NCI-H2029 treated with DMSO at 0.1 percent for 48 hours (cell line): ENCODE data around the gene REV3L.
A peak's percentile ranks its signal among the peaks of the same experiment; 100 is the strongest.
"Not testable (repeated sequence)": the region's sequence is repeated elsewhere in the genome, so short reads cannot be mapped to it uniquely, and the experiment has no call there.

Experiments used
- DNase-seq: peaks from one replicate; lab custom pipeline; 2025; lab: John Stamatoyannopoulos, UW

The REV3L gene

DNA sequence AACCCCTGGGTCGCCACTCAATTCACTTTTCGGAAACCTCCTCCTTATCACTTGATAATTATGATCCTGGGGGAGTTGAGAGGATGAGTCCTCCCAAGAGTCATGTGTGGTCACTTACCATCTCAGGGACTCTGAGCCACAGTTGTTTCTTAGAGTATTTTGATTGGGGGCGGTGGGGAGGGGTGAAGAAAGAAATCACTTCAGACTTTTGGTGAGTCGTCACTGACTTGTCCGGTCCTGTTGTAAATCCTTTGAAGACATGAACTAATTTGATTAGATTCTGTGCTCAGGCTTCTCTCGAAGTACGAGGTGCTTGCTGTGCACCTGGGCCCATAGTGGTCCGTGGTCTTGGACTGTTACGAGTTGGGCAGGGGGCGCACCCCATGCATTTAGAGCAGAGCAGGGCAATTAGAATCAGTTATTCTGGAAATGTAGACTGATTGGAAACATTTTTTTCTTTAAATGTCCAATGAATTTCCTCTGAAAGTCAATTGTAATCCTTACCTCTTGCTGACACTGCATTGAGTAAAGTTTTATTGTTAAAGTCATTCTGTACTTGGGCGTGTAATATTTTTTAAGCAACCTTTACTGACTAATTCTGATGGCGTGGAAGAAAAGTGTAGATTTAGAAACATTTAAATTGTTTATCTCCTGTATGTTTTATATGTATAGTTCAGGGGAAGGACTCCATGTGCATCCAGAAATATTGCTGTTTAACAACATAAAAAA is 222.3 kb downstream of the REV3L start:
- DNase-seq = no peak

DNA sequence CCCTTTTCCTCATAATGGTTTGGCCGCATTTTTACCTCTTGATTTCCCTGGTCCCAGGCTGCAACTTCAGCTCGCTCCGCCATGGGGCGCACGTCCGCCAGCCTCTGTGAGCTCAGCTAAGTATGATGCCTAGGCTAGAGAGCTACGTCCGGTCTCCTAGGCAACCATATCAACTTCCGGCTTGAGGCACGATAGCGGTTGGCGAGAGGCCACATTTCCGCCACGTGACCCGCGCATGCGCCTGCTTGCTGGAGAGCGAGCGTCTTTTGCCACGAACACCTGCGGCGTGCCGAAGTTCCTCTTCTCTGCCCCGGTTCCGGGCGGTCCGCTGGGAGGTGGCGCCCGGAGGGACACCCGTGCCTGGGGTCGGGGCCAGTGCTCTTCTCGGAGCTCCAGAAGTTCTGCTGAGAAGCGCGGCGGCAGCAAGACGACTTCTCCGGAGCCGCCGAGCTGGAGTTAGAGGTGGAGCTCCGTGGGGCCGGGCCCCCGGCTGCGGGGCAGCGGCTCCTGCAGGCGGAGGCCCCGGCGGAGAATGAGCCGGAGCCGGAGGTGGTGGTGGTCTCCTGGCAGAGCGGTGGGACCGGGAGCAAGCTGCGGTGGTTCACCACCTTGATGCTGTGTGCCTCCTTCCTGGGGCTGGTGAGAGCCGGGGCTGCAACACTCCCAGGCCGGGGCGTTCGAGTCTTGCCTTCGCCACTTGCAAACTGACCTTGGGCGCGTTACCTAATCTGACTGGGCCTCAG is 223.8 kb downstream of the REV3L start:
- DNase-seq = peak; percentile 94

DNA sequence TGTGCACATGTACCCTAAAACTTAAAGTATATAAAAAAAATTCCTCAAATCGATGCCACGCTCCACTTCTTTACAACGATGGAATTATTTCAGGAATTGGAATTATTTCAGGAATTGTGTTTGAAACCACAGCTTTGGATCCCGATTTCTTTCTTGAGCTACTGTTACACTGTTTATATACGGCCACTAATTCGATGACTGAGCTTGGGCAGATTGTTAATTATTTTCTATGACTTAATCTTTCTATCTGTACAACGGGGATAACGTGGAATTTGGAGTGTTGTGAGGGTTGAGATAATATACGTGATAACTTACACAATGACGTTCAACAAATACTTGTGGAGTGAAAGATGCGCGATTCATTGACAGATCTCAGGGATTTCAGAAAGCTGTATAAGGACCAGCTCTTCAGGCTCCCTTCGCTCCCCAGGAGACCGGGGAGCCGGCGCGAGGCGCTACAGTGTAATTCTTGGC is 224.4 kb downstream of the REV3L start:
- no peak for DNase-seq

DNA sequence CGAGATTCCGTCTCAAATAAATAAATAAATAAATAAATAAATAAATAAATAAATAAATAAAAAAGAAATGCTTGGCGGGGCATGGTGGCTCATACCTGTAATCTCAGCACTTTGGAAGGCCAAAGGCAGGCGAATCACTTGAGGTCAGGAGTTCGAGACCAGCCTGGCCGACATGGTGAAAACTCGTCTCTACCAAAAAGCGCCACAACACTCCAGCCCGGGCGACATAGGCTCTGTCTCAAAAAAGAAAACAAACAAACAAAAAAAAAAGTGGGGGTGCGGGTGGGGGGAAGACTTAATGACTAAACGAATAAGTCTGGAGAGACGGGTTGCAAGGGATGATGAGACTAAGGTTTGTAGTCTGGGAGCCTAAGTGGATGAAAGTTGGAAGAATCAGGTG is 225.0 kb downstream of the REV3L start:
- DNase-seq = no peak

DNA sequence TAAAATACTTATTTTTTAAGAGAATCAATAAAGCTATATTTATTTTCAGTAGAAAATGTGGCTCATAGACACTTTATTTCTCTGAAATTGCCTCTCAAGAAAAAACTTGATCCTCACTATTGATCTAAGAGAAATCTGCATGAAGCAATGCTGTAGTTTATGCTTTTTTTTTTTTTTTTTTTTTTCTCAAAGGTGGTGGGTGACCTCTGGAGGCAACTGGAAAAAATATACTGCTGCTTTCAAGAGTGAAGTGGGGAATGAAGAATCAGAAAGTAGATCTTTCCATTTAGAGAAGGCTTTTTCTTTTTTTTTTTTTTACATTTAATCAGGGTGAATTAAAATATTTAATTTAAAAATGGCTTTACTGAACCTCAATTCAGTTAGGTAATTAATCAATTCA is 226.4 kb downstream of the REV3L start:
- DNase-seq = no peak

DNA sequence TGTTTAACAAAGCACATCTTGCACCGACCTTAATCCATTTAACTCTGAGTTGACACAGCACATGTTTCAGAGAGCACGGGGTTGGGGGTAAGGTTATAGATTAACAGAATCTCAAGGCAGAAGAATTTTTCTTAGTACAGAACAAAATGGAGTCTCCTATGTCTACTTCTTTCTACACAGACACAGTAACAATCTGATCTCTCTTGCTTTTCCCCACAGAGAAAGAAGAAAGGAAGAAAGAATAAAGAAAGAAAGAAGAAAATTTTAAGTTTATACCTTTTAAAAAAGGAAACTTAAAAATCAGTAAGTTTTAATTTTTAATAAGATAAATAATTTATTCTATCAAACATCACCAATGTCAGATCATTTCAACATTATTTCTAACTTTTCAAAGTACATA is 227.2 kb downstream of the REV3L start:
- not testable (repeated sequence) for DNase-seq

- DNase-seq = no peak
These were observed 228.2 kb downstream of the REV3L start for GRCh38 chr6:111254779-111255166.

- DNase-seq = peak; percentile 3
These were observed 228.8 kb downstream of the REV3L start for GRCh38 chr6:111254004-111254778.

- no peak for DNase-seq
These were observed 230.3 kb downstream of the REV3L start for GRCh38 chr6:111252726-111253125.

- DNase-seq = no peak
These were observed 232.1 kb downstream of the REV3L start for GRCh38 chr6:111250791-111251354.
